RWPE2 (cell line): ENCODE data around the gene CUL9.

Experiments used
- ATAC-seq: fragments of 200-7000 bp; cut with Tn5 transposase; 3 replicates; pipeline ENCODE4 v1.9.1; 2021; ENCODE audit warnings: low read depth
- DNase-seq: peaks from one replicate; pipeline ENCODE4 v3.0.0-alpha.2; 2020; ENCODE audit warnings: low spot score
- H3K27ac ChIP-seq: fragments of 450-650 bp; 2 replicates; pipeline ENCODE4 v1.5.1; 2017; ENCODE audit warnings: mild to moderate bottlenecking; ENCODE audit not compliant: poor library complexity, severe bottlenecking
- H3K27me3 ChIP-seq: fragments of 250-450 bp; sonication (Bioruptor Pico); 2 replicates; pipeline ENCODE4 v1.5.1; 2021; ENCODE audit warnings: mild to moderate bottlenecking, moderate library complexity; ENCODE audit not compliant: insufficient read depth, poor library complexity, severe bottlenecking
- H3K36me3 ChIP-seq: fragments of 250-450 bp; sonication (Bioruptor Pico); 2 replicates; pipeline ENCODE4 v1.5.1; 2020; ENCODE audit warnings: low read depth, mild to moderate bottlenecking, moderate library complexity
- H3K4me1 ChIP-seq: fragments of 250-450 bp; sonication (Bioruptor Pico); 2 replicates; pipeline ENCODE4 v1.5.1; 2021; ENCODE audit warnings: mild to moderate bottlenecking, moderate library complexity; ENCODE audit not compliant: insufficient read depth, poor library complexity, severe bottlenecking
- H3K4me3 ChIP-seq: fragments of 250-450 bp; sonication (Bioruptor Pico); 2 replicates; pipeline ENCODE4 v1.5.1; 2021; ENCODE audit warnings: mild to moderate bottlenecking, moderate library complexity; ENCODE audit not compliant: severe bottlenecking
- H3K9me3 ChIP-seq: fragments of 250-450 bp; sonication (Bioruptor Pico); 2 replicates; pipeline ENCODE4 v1.5.1; 2021; ENCODE audit warnings: mild to moderate bottlenecking, moderate library complexity; ENCODE audit not compliant: severe bottlenecking
- CTCF ChIP-seq: fragments of 450-650 bp; IDR thresholded peaks from one replicate; pipeline ENCODE4 v1.5.1; 2017; ENCODE audit warnings: mild to moderate bottlenecking, moderate library complexity; ENCODE audit not compliant: poor library complexity, severe bottlenecking

The CUL9 gene

GRCh38 chr6:43143235-43144128, 38.5 kb upstream of the CUL9 start:
- Histone ChIP-seq H3K9me3 (no peaks in the 10 kb centered on the region), H3K4me1 (peaks cover 7% of the 10 kb centered on the region), H3K27me3 (no peaks in the 10 kb centered on the region), H3K27ac (peak overlapping the region; percentile 21), H3K4me3 (no peak overlapping the region), H3K36me3 (peaks cover 12% of the 10 kb centered on the region; the same call in 1 of the 2 replicates)
- TF ChIP-seq CTCF, result peak; percentile 90
- no peak for DNase-seq
- ATAC-seq, result peak; percentile 87

- no peaks in the 10 kb centered on the region for H3K9me3 ChIP-seq
- no peak for TF ChIP-seq CTCF
- DNase-seq (no peak), ATAC-seq (peak; percentile 41)
- H3K27me3 ChIP-seq, result no peaks in the 10 kb centered on the region
- peak overlapping the region; percentile 21 for H3K27ac ChIP-seq
- H3K36me3 ChIP-seq, result peaks cover 12% of the 10 kb centered on the region; the same call in 1 of the 2 replicates
- peaks cover 7% of the 10 kb centered on the region for H3K4me1 ChIP-seq
- no peak overlapping the region for H3K4me3 ChIP-seq
Measured at GRCh38 chr6:43144879-43145278, 37.1 kb upstream of the CUL9 start.

- Histone ChIP-seq H3K27me3 (no peaks in the 10 kb centered on the region), H3K4me3 (no peak overlapping the region), H3K4me1 (peaks cover 7% of the 10 kb centered on the region), H3K9me3 (no peaks in the 10 kb centered on the region), H3K36me3 (peaks cover 12% of the 10 kb centered on the region; the same call in 1 of the 2 replicates), H3K27ac (no peak overlapping the region)
- DNase-seq (no peak), ATAC-seq (no peak)
- TF ChIP-seq CTCF, result no peak
Measured at GRCh38 chr6:43146261-43146660, 35.7 kb upstream of the CUL9 start.

GRCh38 chr6:43146709-43147688, 35.0 kb upstream of the CUL9 start:
- no peak for TF ChIP-seq CTCF
- Histone ChIP-seq H3K27me3 (no peaks in the 10 kb centered on the region), H3K4me3 (no peak overlapping the region), H3K4me1 (peaks cover 7% of the 10 kb centered on the region), H3K36me3 (peaks cover 12% of the 10 kb centered on the region; the same call in 1 of the 2 replicates), H3K9me3 (no peaks in the 10 kb centered on the region), H3K27ac (no peak overlapping the region)
- ATAC-seq (no peak), DNase-seq (no peak)
